Measurements from ENCODE around the gene ZNF385B. TPM values are rescaled to one million over a fixed set of nuclear protein-coding genes. Genes with fewer than 3 reads are reported as not detected.

ZNF385B gene
- total and polyA plus RNA-seq, 9 of the 15 experiments (the other 6 are each of a cell fraction or from before 2014, with no cell fraction given), result 0.50 TPM; not detected in 8

DNA sequence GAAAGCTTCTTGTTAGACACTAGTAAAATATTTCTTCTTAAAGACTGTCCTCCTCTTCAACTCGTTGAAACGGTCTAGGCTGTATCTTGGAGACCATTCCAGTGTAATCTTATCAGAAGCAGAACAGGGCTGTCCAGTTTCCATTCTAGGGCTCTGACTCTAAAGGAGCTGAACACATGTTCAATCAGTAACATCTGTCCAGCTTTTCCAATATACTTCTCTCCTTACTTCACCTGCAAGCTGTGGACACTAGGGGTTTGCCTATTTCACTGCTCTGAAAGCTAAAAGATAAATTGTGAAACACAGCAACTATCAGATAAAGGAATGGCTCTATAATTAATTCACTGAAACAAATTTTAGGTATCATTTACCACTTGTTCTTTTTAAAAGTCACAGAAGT lies 73.8 kb downstream of the ZNF385B start (continued):
- peak; percentile 56 for TF ChIP-seq HDAC3 (IDR thresholded peaks at IDR 0.05; ENCODE audit: borderline replicate concordance, partially characterized antibody)
- TF ChIP-seq GABPB2 (CRISPR knock-in tag; conservative IDR thresholded peaks at IDR 0.05), result no peak
- 0 out of 2 replicates have a peak, but pooled peaks have one; percentile 52 for TF ChIP-seq GATAD2B (IDR thresholded peaks at IDR 0.05; ENCODE audit: borderline replicate concordance)
- TF ChIP-seq ZNF174 (CRISPR knock-in tag; IDR thresholded peaks at IDR 0.05), result no peak
- no peak for TF ChIP-seq KLF10 (CRISPR knock-in tag; IDR thresholded peaks at IDR 0.05)
- no peak for TF ChIP-seq ZNF232 (CRISPR knock-in tag; IDR thresholded peaks at IDR 0.05)
- TF ChIP-seq CHD1 (IDR thresholded peaks at IDR 0.05; ENCODE audit: low read length), result no peak
- TF ChIP-seq MXI1 (IDR thresholded peaks at IDR 0.05; ENCODE audit: low read depth, low read length), result no peak
- TF ChIP-seq ZKSCAN1 (IDR thresholded peaks at IDR 0.05; ENCODE audit: low read depth, low read length), result no peak
- no peak for TF ChIP-seq RBFOX2 (IDR thresholded peaks at IDR 0.05; ENCODE audit: low read depth, low read length)
- TF ChIP-seq SRF (CRISPR knock-in tag; IDR thresholded peaks at IDR 0.05), result no peak
- no peak for TF ChIP-seq RHOXF2B (CRISPR knock-in tag; conservative IDR thresholded peaks at IDR 0.05)
- TF ChIP-seq PURB (CRISPR knock-in tag; IDR thresholded peaks at IDR 0.05; ENCODE audit: low read depth), result no peak
- no peak for TF ChIP-seq TAF1 (IDR thresholded peaks at IDR 0.05; ENCODE audit: control insufficient read depth, extremely low read depth, insufficient read depth, low read length, severe bottlenecking)
- TF ChIP-seq PHB2 (IDR thresholded peaks at IDR 0.05; ENCODE audit: low read depth), result peak; percentile 79
- TF ChIP-seq, protein P1, sequence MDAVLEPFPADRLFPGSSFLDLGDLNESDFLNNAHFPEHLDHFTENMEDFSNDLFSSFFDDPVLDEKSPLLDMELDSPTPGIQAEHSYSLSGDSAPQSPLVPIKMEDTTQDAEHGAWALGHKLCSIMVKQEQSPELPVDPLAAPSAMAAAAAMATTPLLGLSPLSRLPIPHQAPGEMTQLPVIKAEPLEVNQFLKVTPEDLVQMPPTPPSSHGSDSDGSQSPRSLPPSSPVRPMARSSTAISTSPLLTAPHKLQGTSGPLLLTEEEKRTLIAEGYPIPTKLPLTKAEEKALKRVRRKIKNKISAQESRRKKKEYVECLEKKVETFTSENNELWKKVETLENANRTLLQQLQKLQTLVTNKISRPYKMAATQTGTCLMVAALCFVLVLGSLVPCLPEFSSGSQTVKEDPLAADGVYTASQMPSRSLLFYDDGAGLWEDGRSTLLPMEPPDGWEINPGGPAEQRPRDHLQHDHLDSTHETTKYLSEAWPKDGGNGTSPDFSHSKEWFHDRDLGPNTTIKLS (IDR thresholded peaks at IDR 0.05; ENCODE audit: borderline replicate concordance, low read depth), result no peak
- TF ChIP-seq SP2 (IDR thresholded peaks at IDR 0.05; ENCODE audit: extremely low read depth, low read depth, low read length, poor library complexity, severe bottlenecking), result no peak
- TF ChIP-seq ZNF316 (IDR thresholded peaks at IDR 0.05), result no peak
- TF ChIP-seq, protein P2, sequence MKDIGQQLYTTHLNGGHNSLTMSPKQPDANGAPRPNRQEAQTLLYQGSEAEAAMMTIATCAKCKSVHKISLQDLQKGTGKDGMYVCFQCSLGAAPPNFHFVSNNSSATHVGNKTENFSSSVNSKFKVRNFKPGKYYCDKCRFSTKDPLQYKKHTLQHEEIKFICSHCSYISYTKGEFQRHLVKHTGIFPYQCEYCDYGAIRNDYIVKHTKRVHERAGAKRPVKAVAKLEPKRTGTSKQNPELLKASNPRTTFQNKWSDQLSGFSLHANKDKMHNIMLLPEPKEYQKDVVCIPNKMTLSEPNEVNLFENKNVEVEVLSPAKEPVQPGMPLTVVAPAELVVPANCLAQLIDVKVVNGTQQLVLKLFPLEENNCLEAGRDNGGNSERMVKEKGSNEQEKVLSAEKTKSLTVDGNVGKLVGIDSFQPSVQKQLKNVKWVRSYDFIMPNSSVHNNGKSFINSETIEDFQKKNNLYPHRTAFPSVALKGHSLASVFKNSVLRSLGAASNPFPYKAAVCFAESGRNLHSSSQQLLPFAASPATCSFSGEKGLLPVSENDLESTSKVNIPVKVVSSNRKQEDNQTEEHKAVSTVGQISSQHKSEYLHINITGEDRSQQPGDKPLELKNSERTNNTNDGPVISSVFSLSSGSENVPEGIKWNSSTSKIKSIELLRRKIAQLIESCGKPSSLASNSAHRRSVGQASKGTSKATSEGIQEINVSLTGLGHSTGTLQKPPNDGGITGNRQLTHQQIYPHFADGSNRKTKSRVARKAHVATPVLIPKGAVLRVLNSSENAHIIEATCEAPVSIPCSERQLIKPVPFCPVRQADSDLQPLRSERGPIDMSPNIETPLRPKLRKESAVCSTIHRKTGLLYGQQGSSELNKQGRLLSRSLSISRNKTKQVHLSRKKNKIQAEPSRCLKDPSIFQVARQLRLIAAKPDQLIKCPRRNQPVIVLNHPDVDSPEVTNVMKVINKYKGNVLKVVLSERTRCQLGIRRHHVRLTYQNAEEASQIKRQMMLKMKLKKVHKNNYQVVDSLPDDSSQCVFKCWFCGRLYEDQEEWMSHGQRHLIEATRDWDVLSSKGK (CRISPR knock-in tag; IDR thresholded peaks at IDR 0.05), result no peak
- no peak for TF ChIP-seq ILF3 (IDR thresholded peaks at IDR 0.05; ENCODE audit: borderline replicate concordance)
- TF ChIP-seq LCOR (CRISPR knock-in tag; IDR thresholded peaks at IDR 0.05), result no peak
- TF ChIP-seq ZNF263 (CRISPR knock-in tag; IDR thresholded peaks at IDR 0.05; ENCODE audit: borderline replicate concordance), result no peak
- TF ChIP-seq C11orf30 (IDR thresholded peaks at IDR 0.05; ENCODE audit: low read depth), result no peak
- no peak for TF ChIP-seq TAF9B (IDR thresholded peaks at IDR 0.05; ENCODE audit: partially characterized antibody)
- no peak for TF ChIP-seq ZNF766 (CRISPR knock-in tag; conservative IDR thresholded peaks at IDR 0.05)
- TF ChIP-seq, protein P3, sequence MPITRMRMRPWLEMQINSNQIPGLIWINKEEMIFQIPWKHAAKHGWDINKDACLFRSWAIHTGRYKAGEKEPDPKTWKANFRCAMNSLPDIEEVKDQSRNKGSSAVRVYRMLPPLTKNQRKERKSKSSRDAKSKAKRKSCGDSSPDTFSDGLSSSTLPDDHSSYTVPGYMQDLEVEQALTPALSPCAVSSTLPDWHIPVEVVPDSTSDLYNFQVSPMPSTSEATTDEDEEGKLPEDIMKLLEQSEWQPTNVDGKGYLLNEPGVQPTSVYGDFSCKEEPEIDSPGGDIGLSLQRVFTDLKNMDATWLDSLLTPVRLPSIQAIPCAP (CRISPR knock-in tag; IDR thresholded peaks at IDR 0.05; ENCODE audit: borderline replicate concordance), result no peak
- TF ChIP-seq ZC3H8 (IDR thresholded peaks at IDR 0.05), result no peak
